PC-3 (cell line): Measurements from ENCODE around the gene MSH6.

Experiments used
- CTCF ChIP-seq: fragments of 300-600 bp; sonication (generic); conservative IDR thresholded peaks from 2 replicates; pipeline ENCODE4 v1.5.1; 2017; ENCODE audit warnings: antibody characterized with exemption, low read depth, mild to moderate bottlenecking, low read length
- EZH2 ChIP-seq: fragments of 300-600 bp; sonication (generic); IDR thresholded peaks from one replicate; pipeline ENCODE4 v1.6.1; 2017; ENCODE audit warnings: antibody characterized with exemption, mild to moderate bottlenecking, low read length; ENCODE audit not compliant: unreplicated experiment
- EZH2phosphoT487 ChIP-seq: fragments of 300-600 bp; sonication (generic); IDR thresholded peaks from 2 replicates; pipeline ENCODE4 v1.6.1; 2018; ENCODE audit warnings: mild to moderate bottlenecking, antibody characterized with exemption, low read length, borderline replicate concordance

GRCh38 chr2:47844162-47844561, 61.2 kb downstream of the MSH6 start:
- TF ChIP-seq EZH2 = no peak
- TF ChIP-seq CTCF = no peak
- no peak for TF ChIP-seq EZH2phosphoT487
